Measurements from ENCODE around the gene P2RX5. TPM values are rescaled to one million over a fixed set of nuclear protein-coding genes. Genes with fewer than 3 reads are reported as not detected.

P2RX5 gene
- total and polyA plus RNA-seq, 2 donors from 2014 or later = 8.4 TPM; not detected in 1

GRCh38 chr17:3678095-3678820 is 17.7 kb downstream of the P2RX5 start:
- intact Hi-C loops (cut with DNase I) = loop anchor here (5.0 kb wide), 1 partner anchor 49 kb away; no protein-coding TSS in a partner anchor
- H3K36me3 ChIP-seq (ENCODE audit: control insufficient read depth in 2 of 3, insufficient read depth in 3 of 3, low read length in 3 of 3) = no peaks in the 10 kb centered on the region
- no peak overlapping the region for H3K9ac ChIP-seq (ENCODE audit: low read length in 3 of 3)
- no peaks in the 10 kb centered on the region for H3K27me3 ChIP-seq (ENCODE audit: control insufficient read depth, insufficient read depth, low read length)
- no peaks in the 10 kb centered on the region for H3K4me1 ChIP-seq (ENCODE audit: control insufficient read depth in 2 of 3, insufficient read depth in 2 of 3, low read depth in 1 of 3, low read length in 3 of 3)
- no peak overlapping the region for H3K4me3 ChIP-seq (ENCODE audit: low read length in 3 of 3)
- no peak overlapping the region for H3K27ac ChIP-seq (ENCODE audit: low read depth in 2 of 2, low read length in 2 of 2)
- TF ChIP-seq CTCF (IDR thresholded peaks at IDR 0.05; ENCODE audit: borderline replicate concordance, extremely low read depth, insufficient read depth) = no peak
- H3K9me3 ChIP-seq (ENCODE audit: control insufficient read depth in 2 of 3, insufficient read depth in 1 of 3, low read length in 3 of 3) = no peaks in the 10 kb centered on the region
- DNase-seq (no peak), FAIRE-seq (no peak)

- no peak overlapping the region for H3K9ac ChIP-seq (ENCODE audit: low read length in 3 of 3)
- no peaks in the 10 kb centered on the region for H3K36me3 ChIP-seq (ENCODE audit: control insufficient read depth in 2 of 3, insufficient read depth in 3 of 3, low read length in 3 of 3)
- H3K4me3 ChIP-seq (ENCODE audit: low read length in 3 of 3) = no peak overlapping the region
- no peak for TF ChIP-seq CTCF (IDR thresholded peaks at IDR 0.05; ENCODE audit: borderline replicate concordance, extremely low read depth, insufficient read depth)
- no peaks in the 10 kb centered on the region for H3K4me1 ChIP-seq (ENCODE audit: control insufficient read depth in 2 of 3, insufficient read depth in 2 of 3, low read depth in 1 of 3, low read length in 3 of 3)
- H3K9me3 ChIP-seq (ENCODE audit: control insufficient read depth in 2 of 3, insufficient read depth in 1 of 3, low read length in 3 of 3) = no peaks in the 10 kb centered on the region
- H3K27me3 ChIP-seq (ENCODE audit: control insufficient read depth, insufficient read depth, low read length) = no peaks in the 10 kb centered on the region
- H3K27ac ChIP-seq (ENCODE audit: low read depth in 2 of 2, low read length in 2 of 2) = no peak overlapping the region
- no peak for DNase-seq
- no peak for FAIRE-seq
- intact Hi-C loops (cut with DNase I) = loop anchor here (5.0 kb wide), 1 partner anchor 51 kb away; no protein-coding TSS in a partner anchor
Observed at GRCh38 chr17:3675886-3676285, 20.1 kb downstream of the P2RX5 start.

GRCh38 chr17:3672571-3672970 is 23.4 kb downstream of the P2RX5 start:
- no peak for TF ChIP-seq CTCF (IDR thresholded peaks at IDR 0.05; ENCODE audit: borderline replicate concordance, extremely low read depth, insufficient read depth)
- intact Hi-C loops (cut with DNase I) = no loop called here
- DNase-seq (no peak), FAIRE-seq (no peak)
- no peaks in the 10 kb centered on the region for H3K27me3 ChIP-seq (ENCODE audit: control insufficient read depth, insufficient read depth, low read length)
- no peak overlapping the region for H3K4me3 ChIP-seq (ENCODE audit: low read length in 3 of 3)
- H3K4me1 ChIP-seq (ENCODE audit: control insufficient read depth in 2 of 3, insufficient read depth in 2 of 3, low read depth in 1 of 3, low read length in 3 of 3) = peaks cover 0 to 6% (median 0%) of the 10 kb centered on the region in 3 donors
- H3K9ac ChIP-seq (ENCODE audit: low read length in 3 of 3) = no peak overlapping the region
- H3K36me3 ChIP-seq (ENCODE audit: control insufficient read depth in 2 of 3, insufficient read depth in 3 of 3, low read length in 3 of 3) = no peaks in the 10 kb centered on the region
- H3K27ac ChIP-seq (ENCODE audit: low read depth in 2 of 2, low read length in 2 of 2) = no peak overlapping the region
- no peaks in the 10 kb centered on the region for H3K9me3 ChIP-seq (ENCODE audit: control insufficient read depth in 2 of 3, insufficient read depth in 1 of 3, low read length in 3 of 3)

All from kidney (tissue), 14 donors.